OCI-LY7 (cell line): ENCODE data around the gene ERP27.

Source experiments
- CTCF ChIP-seq: fragments of 200-600 bp; sonication (generic); conservative IDR thresholded peaks from 2 replicates; pipeline ENCODE4 v1.5.1; 2014; ENCODE audit warnings: mild to moderate bottlenecking, antibody characterized with exemption, low read length, moderate library complexity, mixed read lengths
- EZH2phosphoT487 ChIP-seq: fragments of 200-600 bp; sonication (generic); IDR thresholded peaks from 2 replicates; pipeline ENCODE4 v1.6.1; 2018; ENCODE audit warnings: low read depth, borderline replicate concordance, mild to moderate bottlenecking, mixed run types, antibody characterized with exemption, low read length, moderate library complexity, mixed read lengths

DNA sequence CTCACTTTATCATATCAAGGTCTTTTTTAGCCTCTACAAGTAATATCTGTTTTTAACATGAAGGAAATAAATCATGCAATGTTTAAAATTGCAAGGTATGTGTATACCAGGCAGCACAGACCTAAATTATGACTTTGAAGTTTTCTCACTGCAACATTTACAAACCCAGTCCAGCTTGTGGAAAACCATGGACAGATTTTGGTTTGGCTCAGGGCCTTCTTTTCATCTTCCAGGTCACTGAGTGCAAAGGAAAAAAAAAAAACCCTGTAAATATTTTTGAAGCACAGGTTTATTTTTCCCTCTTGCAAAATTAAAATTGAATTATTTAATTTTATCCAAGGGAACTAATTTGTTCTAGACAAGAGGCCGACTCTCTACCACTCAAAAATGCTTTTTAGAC lies 66.5 kb downstream of the ERP27 start:
- no peak for TF ChIP-seq CTCF
- TF ChIP-seq EZH2phosphoT487, result no peak
